Bronchial epithelial cell (primary cell): ENCODE measurements around the gene SOX13. TPM values are rescaled to one million over a fixed set of nuclear protein-coding genes. Genes with fewer than 3 reads are reported as not detected.

Experiments used
- DNase-seq: peaks from one replicate; pipeline ENCODE4 v3.0.0-alpha.2; 2010; ENCODE audit warnings: low read depth
- FAIRE-seq: peaks from 2 replicates; lab custom pipeline; 2011; peaks lifted over from hg19 to GRCh38; lab: Jason Lieb, UNC
- H3K27me3 ChIP-seq: 2 replicates; pipeline ENCODE4 v1.5.1; 2011; ENCODE audit warnings: low read length; ENCODE audit not compliant: control insufficient read depth, insufficient read depth
- H3K36me3 ChIP-seq: 2 replicates; pipeline ENCODE4 v1.5.1; 2011; ENCODE audit warnings: low read length; ENCODE audit not compliant: control insufficient read depth, insufficient read depth
- H3K4me3 ChIP-seq: 2 replicates; pipeline ENCODE4 v1.5.1; 2011; ENCODE audit warnings: mild to moderate bottlenecking, low read depth, low read length, control low read depth
- total RNA-seq: library from RNA; depleted of rRNA; stranded (reverse); fragments of >200 nt; gene quantifications from 2 replicates; pipeline ENCODE4 v1.2.1, GENCODE V29; 2014
- TF ChIP-seq, protein P1 (sequence below): IDR thresholded peaks from 2 replicates; pipeline ENCODE4 v1.5.1; 2011; ENCODE audit warnings: mild to moderate bottlenecking, moderate library complexity, low read length, control low read depth, inconsistent platforms; ENCODE audit not compliant: insufficient read depth, severe bottlenecking

Gene SOX13
- total RNA-seq, 1 donor from 2014 or later: 3.2 TPM

DNA sequence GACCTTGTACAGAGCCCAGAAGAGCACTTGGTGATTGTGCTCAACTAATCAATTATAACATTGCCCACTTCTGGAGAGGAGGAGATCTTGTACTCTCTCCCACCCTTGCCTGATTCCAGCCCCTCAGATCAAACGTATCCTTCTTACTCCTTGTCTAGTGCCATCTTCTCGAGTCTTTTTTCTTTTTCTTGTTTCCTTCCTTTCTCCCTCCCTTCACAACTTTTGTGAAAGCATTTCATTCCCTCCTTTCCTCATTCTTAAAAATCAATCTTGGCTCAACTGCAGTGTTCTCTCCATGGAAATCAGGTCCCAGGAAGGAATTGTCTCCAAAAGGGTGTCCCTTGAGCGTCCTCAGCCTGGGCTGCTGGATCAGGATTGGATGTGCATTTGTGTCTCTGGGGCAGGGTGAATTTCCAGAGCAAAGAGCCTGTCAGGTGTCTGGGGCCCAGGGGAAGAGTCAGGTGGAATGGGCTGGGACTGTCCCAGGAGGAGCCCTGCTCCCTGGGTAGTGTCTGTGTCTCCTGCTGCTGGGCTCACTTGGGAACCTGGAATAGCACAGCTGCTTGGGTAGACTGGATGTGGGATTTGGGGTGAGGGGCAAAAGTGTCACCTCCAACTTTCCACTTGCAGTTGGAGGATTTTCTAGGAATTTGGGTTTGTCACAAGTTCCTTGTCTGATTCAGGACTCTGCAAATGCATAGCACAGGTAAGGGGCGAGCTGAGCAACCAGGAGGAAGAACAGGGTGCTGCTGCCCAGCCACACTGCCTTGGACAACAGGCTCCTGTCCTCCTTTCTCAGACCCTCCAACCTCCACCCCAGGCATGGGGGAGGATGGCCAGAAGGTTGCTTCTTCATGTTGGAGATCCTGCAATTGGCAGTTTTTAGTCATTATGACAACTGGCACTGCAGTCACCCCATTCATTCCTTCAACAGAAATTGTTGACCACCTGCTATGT, 3.3 kb downstream of the SOX13 start:
- FAIRE-seq (peak; percentile 60), DNase-seq (no peak)
- no peaks in the 10 kb centered on the region for H3K27me3 ChIP-seq
- TF ChIP-seq, protein P1, sequence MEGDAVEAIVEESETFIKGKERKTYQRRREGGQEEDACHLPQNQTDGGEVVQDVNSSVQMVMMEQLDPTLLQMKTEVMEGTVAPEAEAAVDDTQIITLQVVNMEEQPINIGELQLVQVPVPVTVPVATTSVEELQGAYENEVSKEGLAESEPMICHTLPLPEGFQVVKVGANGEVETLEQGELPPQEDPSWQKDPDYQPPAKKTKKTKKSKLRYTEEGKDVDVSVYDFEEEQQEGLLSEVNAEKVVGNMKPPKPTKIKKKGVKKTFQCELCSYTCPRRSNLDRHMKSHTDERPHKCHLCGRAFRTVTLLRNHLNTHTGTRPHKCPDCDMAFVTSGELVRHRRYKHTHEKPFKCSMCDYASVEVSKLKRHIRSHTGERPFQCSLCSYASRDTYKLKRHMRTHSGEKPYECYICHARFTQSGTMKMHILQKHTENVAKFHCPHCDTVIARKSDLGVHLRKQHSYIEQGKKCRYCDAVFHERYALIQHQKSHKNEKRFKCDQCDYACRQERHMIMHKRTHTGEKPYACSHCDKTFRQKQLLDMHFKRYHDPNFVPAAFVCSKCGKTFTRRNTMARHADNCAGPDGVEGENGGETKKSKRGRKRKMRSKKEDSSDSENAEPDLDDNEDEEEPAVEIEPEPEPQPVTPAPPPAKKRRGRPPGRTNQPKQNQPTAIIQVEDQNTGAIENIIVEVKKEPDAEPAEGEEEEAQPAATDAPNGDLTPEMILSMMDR: no peak
- no peak overlapping the region for H3K4me3 ChIP-seq
- no peaks in the 10 kb centered on the region for H3K36me3 ChIP-seq

DNA sequence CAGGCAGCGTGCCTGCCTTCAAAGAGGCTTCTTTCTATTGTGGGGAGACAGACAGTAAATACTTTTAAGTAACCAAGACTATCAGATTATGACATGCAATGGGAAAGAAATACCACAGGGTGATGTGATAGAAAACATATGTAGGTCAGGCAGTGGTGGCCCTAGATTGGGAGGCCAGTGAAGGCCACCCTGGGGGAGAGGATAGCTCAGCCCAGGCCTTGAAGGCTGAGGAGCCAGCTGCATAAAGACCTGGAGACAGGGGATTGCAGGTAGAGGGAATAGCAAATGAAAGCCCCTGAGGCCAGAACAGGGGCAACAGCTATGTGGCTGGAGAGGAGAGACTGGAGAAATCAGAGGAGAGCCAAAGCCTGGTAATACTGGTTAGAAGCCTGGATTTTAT, 4.0 kb downstream of the SOX13 start:
- TF ChIP-seq, protein P1: no peak
- Histone ChIP-seq H3K4me3 (no peak overlapping the region), H3K36me3 (no peaks in the 10 kb centered on the region), H3K27me3 (no peaks in the 10 kb centered on the region)
- no peak for DNase-seq
- no peak for FAIRE-seq

DNA sequence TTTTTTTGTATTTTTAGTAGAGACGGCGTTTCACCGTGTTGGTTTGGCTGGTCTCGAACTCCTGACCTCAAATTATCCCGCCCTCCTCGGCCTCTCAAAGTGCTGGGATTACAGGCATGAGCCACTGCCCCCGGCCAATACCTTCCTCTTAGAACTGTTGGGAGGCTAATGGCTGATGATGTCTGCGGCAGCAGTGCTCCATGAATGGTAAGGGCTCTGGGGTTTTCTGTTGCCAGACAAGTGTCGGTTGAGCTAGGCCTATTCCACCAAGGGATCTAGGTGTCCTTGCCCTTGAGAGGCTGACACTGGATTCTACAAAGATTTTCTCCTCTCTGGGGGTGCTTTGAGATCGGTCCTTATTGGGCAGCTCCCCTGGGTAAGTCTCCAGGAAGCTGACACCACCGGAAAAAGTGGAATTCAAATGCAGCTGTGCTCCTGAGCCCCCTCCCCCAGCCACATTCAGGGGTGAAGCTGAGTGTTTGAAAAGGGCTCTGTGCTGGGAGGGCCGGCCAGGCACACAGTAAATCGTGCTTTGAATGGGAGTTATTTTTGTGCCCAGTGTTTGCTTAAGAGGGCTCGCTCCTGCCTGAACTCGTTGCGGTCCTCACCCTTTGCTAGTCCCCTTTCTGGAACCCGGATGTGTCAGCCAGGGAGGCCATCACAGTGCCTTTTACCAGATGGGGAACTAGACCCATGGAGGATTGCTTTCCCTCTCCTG, 5.2 kb downstream of the SOX13 start:
- no peak for FAIRE-seq

DNA sequence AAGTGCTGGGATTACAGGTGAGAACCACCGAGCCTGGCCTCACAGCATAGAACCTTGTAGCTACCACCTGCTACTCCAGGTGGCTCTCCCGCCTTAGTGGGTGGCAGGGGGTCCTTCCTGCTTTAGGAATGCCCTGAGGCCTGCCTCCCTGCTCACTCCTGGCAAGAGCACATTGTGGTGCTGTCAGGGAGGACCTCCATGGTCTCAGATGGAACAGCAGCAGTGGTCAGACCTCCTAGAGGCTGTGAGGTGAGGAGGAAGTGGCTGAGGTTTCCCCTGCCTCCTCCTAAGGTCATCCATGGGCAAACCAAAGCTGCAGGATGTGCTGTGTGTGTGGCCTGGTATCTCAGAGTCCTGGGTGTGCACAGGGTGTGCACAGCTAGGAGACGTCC, 6.7 kb downstream of the SOX13 start:
- FAIRE-seq (no peak), DNase-seq (no peak)
- no peak overlapping the region for H3K4me3 ChIP-seq
- no peaks in the 10 kb centered on the region for H3K36me3 ChIP-seq
- TF ChIP-seq, protein P1: no peak
- H3K27me3 ChIP-seq: no peaks in the 10 kb centered on the region

More for the DNA sequence above, 5.2 kb downstream of the SOX13 start:
- TF ChIP-seq, protein P1: no peak
- Histone ChIP-seq H3K27me3 (no peaks in the 10 kb centered on the region), H3K4me3 (no peak overlapping the region), H3K36me3 (no peaks in the 10 kb centered on the region)
- DNase-seq: peak; percentile 79

GRCh38 chr1:204080163-204080903, 7.4 kb downstream of the SOX13 start:
- DNase-seq: peak; percentile 91
- FAIRE-seq: peak; percentile 50
- Histone ChIP-seq H3K4me3 (no peak overlapping the region), H3K36me3 (no peaks in the 10 kb centered on the region), H3K27me3 (no peaks in the 10 kb centered on the region)
- TF ChIP-seq, protein P1: no peak
